GM19372 (cell line): ENCODE data around the gene PTH2.
A peak's percentile ranks its signal among the peaks of the same experiment; 100 is the strongest.

ENCODE experiments used
- ATAC-seq: cut with Tn5 transposase; IDR thresholded peaks from one replicate; pipeline ENCODE4 v1.9.1; 2021; ENCODE audit warnings: mild to moderate bottlenecking, low read depth, moderate library complexity; ENCODE audit not compliant: unreplicated experiment

PTH2 gene

GRCh38 chr19:49415102-49415809 lies 8.0 kb downstream of the PTH2 start:
- peak; percentile 62 for ATAC-seq

DNA sequence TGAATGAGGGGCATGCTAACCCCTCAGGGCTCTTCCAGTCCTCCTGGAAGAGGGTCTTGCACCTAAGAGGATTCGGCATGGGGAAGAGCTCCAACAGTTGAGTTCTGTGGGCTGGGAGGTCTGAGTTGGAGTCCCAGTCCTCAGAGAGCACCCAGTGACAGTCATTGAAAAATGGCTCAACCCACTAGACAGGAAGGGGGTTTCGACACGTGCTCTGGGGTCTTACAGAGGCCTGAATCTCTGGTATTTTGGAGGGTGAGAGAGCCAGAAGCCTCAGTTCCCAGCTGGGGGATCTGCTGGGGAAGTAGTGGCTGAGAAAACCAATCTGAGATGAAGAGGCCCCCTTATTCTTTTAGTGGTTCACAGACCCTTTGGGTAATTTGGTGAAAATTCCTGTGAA lies 9.0 kb downstream of the PTH2 start:
- no peak for ATAC-seq

DNA sequence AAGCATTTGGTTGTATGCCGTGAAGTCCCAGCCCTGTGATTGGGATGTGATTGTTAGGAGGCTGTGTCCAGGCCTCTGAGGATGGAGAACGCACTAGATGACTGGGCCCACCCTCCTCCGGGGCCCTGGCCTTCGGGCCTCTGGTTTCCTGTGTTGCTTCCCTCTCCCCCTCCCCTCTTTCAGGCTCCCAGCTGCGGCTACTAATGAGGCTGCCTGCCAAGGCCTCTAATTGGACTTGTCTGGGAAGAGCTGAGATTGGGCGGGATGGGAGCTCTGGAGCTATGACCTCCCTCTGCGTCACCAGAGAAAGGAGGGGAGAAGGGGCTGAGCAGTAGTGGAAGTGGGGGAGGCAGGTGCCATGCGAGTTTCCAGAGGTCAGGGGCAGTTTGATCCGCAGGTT lies 9.9 kb downstream of the PTH2 start:
- ATAC-seq: no peak

- no peak for ATAC-seq
These were observed 11.4 kb downstream of the PTH2 start for GRCh38 chr19:49411681-49412326.

DNA sequence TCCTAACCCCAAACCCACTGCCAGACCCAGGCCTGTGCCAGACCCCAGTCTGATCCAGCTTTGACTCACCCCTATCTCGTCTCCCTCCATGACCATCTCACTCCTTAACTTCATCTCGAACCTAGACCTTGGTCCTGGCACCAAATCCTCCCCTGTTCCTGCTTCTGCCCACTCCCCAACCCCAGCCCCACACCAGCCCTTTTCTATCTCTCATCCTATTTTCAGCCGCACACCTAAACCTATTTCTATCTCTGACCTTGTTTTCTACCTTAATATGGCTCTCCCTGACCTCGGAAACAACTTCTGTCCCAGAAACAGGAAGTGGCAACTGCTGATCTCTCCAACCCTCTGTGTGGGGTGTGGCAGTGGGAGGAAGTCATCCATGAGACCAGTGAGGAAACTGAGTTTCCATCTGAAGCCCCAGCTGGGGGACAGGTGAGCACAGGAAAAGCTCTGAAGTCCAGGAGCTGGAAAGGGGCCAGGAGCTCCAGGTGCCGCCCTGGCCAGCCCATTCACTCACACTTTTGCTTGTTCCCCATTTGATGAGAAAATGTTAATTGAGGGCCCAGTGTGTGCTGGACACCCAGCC lies 13.7 kb downstream of the PTH2 start:
- no peak for ATAC-seq

DNA sequence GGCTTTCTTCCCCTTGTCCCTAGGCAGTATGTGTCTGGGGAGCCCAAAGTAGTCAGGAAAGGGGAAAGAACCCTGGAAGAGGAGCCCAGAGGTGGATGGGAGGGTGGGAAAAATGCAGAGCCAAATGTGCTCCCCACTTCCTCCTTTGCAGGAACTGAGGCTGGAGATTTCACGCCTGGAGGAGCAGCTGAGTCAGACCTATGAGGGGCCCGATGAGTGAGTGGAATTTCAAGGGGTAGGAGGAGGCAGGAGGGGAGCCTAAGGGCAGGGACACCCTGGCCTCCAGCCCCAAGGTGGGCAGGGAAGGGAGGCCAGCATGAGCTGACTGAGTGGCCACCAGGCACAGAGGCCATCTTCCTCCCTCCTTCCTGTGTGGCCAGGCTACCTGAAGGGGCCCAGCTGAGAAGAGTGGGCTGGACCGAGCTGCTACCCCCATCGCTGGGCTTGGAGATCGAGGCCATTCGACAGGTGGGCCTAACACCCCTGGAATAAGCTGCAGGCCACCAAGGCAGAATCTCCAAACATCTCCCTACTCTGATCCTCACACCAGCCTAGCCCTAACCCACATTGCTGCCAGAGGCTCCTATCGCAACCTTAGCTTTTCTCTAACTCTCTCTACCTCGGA lies 14.3 kb downstream of the PTH2 start:
- no peak for ATAC-seq

- no peak for ATAC-seq
These were observed 15.7 kb downstream of the PTH2 start for GRCh38 chr19:49407482-49408015.

DNA sequence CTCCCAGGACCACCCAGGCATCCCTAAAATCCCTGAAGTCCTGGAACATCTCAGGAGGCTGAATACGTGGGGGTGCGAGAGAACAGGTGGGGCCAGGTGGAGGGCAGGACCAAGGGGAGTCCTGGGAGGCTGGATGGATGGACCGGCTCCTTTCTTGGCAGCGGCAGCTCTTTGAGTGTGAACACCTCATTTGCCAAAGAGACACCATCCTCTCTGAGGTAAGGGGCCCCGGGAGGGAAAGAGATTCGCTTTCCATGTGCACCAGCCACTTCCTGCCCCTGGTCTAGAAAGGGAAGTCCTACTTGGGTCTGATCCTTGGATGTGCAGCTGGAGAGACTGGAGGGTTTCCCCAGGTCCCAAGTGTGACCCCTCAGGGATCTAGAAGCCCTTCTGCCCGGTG lies 16.2 kb downstream of the PTH2 start:
- no peak for ATAC-seq

DNA sequence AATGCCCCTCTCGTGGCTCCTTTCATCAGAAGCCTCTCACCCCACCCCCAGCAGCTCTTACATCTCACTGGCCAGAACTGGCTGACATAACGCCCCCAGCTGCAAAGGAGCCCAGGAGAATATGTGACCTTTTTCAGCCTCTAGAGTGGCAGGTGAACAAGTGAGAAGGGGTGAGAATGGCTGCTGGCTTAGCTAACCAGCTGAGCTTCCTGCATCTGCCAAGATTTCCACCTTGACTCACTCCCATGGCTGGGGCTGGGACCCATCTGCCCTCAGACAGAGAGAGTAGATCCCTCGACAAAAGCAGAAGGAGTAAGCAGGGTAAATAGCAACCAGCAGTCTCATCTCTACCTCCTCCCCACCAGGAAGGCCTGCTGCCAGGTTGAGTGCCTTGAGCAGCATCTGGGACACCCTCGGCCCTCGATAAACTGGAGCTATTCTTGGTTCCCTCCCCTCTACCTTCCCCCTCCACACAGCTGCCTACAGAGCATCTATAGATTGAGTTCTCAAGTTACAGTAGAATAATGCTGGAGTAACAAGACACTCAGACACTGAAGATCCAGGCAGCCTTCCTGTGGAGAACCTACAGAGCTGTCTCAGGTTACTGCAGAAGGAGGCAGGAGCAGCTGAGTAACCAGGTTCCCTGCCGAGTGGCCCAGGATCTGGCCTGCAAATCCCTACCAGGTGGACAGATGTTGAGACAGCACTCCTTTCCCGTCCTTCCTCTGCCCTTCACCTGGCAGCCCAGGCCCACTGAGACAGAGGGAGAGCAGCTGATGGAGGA lies 19.6 kb downstream of the PTH2 start:
- ATAC-seq: no peak

DNA sequence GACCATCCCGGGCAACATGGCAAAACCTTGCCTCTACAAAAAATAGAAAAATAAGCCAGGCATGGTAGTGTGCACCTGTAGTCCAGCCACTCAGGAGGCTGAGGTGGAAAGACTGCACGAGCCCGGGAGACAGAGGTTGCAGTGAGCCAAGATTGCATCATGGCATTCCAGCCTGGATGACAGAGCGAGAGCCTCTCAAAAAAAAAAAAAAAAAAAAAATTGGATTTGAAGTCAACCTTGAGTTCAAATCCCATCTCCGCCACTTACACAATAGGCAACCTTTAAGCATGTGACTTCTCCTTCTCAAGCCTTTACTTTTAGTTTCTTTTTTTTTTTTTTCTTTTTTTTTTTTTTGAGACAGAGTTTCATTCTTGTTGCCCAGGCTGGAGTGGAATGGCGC lies 23.2 kb downstream of the PTH2 start:
- no peak for ATAC-seq

DNA sequence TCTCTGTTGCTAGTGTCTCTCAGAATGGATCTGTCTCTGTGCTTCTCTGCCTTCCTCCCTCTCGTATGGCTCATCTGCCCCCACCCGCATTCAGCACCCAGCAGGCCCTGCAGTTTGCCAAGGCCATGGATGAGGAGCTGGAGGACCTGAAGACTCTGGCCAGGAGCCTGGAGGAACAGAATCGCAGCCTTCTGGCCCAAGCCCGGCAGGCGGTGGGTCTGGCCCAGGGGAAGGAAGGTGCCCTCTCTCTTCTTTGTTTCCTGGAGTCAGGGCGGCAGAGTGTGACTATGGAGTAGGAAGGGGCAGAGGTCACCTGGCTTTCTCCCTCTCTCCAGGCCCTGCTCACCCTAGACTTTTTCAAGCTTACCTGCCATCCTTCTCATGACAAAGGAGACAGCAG lies 24.3 kb downstream of the PTH2 start:
- no peak for ATAC-seq

GRCh38 chr19:49398001-49398615 lies 25.1 kb downstream of the PTH2 start:
- ATAC-seq: no peak

- no peak for ATAC-seq
These were observed 26.3 kb downstream of the PTH2 start for GRCh38 chr19:49396738-49397505.

- ATAC-seq: no peak
These were observed 27.4 kb downstream of the PTH2 start for GRCh38 chr19:49395581-49396407.

GRCh38 chr19:49393881-49394280 lies 29.4 kb downstream of the PTH2 start:
- ATAC-seq: no peak

GRCh38 chr19:49391581-49392399 lies 31.5 kb downstream of the PTH2 start:
- no peak for ATAC-seq

DNA sequence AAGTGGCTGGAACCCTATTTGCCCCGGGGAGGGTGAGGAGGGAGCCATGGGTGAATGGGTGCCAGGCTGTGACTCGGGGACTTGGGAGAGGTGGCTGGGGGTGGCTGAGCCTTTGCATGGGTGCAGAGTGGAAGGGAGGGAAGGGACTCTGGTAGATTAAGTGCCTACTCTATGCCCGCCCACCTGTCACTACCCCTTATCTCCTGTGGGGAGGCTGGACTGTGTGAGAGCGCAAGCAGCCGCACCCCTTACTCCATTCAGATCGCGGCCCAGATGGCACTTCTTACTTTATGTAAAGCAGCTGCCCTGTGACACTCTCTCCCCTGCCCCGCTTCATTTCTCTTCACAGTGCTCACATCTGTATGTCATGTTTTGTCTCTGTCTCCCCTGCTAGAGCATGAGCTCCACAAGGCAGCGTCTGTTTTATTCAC lies 32.3 kb downstream of the PTH2 start:
- ATAC-seq: no peak
